GM18498 (cell line): ENCODE results near the gene TASP1.
"Not testable (repeated sequence)": the region's sequence is repeated elsewhere in the genome, so short reads cannot be mapped to it uniquely, and the experiment has no call there.

ENCODE experiments used
- ATAC-seq: cut with Tn5 transposase; IDR thresholded peaks from one replicate; pipeline ENCODE4 v1.9.1; 2021; ENCODE audit warnings: mild to moderate bottlenecking, moderate library complexity; ENCODE audit not compliant: unreplicated experiment

TASP1 gene

DNA sequence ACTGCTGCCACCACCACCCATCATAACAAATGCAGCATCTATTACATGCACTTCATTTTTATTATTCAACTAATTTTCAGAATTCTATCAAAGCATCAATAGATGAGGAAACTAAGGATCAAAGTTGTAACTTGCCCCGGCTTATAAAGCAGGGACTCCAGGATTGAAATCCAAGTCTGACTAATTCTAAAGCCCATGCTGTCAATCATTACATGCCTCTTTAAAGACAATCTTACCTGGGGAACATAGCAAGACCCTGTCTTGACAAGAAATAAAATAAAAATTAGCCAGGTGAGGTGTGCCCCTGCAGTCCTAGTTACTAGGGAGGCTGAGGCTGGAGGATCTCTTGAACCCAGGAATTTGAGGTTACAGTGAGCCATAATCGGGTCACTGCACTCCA, 235.3 kb downstream of the TASP1 start:
- no peak for ATAC-seq

DNA sequence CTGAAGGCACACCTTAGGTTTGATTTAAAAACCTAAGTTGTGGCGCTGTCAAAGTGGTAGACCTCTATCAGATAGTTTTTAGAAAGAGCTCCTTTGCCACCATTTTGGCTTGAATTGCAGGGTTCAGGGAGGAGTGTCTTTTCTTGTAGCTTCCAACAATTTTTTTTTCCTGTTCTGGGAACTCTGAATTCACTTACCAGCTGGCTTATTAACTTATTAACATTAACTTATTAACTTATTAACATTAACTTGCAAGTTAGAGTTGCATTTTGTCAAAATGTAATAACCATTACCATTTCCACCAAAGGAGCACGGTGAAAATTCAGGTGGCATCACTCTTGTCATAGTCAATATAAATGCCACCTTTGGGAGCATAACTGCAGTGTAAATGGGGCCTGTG, 235.7 kb downstream of the TASP1 start:
- ATAC-seq = no peak

DNA sequence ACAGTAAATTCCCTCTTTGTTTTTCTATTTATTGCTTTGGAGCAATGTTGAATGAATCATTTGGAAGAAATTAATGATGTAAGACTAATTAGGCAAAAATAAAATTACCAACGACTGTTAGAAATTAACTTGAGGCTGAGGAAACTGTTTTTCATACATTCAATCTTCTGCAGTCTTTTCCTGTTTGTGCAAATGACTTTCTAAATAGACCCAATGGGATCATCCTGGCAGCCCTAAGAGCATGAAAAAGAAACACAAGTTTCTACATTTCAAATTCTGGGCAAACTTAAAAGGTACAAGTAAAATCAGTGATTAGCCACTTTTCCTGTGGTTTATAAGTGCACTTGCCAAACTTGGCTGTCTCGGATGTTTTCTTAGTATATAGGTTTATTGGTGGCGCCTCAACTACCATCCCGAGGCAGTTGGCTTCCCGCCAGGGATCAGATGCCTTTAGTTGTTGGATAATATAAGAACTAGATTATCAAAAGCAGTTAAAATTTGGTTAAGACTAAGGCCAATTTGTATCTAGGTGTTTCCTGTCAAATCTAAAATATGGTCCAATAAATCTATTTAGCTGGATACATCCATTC, 236.5 kb downstream of the TASP1 start:
- no peak for ATAC-seq

DNA sequence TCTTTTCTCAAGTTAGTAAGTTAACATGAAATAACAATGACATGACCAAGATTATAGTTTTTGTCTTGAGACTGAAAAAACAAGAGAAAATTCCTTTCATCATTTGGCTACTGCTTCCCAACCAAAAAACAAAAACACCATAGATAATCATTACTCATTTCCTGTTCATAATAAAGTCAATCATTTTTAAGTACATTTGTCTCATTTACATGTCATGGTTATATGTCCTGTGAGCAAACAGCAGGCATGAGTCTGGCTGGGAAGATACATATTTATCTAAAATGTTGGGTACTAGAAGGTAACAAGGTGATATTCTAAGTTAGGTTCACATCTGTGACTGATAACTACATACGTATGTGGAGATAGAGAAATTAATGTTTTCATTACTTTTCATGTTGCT, 237.1 kb downstream of the TASP1 start:
- no peak for ATAC-seq

DNA sequence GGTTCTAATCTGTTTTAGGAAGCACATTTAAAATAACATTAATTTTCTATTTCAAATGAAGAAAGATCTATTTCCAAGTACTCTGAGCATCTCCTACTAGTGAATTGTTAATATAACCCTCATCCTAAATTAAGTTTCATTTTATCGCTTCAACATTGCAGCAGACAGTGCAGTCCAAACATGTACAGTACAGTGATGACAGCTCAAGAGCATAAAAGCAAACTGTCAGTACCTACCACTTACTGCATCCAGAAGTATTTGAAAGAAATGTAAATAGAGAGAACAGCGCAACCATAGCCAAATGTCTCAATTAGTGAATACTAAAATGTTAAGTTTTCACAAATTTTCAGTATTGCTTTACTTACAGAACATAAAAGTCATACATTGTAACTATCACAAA, 238.3 kb downstream of the TASP1 start:
- no peak for ATAC-seq

DNA sequence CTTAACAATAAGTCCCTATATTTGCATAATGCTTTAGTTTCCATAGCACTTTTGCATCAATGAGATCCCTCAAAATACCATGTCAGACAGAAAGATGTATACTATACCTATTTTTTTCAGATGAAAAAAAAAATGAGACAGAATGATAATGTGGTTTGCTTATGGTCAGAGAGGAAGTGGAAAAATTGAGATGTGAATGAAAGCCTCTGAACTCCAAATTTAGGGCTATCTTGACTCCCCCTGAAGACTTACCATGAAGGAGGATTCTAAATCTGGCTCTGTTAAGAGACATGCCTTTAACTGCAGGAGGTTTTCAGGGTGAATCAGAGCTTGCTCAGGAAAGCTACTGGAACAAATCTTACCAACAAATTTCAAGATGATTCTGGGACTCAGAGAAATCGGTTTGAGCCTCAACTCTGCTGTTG, 241.4 kb downstream of the TASP1 start:
- ATAC-seq = no peak

DNA sequence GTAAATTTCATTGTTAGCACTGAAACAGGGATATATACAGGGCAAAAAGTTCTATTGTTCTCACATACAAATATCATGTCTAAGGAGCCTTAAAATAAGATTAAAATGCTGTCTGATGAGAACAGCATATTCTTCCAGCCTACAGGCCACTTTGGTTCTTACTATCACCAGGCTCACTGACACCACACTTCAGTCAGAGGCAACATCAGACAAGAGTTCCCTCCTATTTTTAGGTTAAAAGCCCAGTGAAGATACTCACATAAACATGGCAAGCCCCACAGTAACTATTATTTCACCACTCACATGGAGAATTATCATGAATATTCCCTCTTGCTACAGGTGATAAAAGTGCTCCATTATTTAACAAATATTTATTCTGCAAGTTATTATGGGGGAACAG, 241.9 kb downstream of the TASP1 start:
- ATAC-seq = no peak

DNA sequence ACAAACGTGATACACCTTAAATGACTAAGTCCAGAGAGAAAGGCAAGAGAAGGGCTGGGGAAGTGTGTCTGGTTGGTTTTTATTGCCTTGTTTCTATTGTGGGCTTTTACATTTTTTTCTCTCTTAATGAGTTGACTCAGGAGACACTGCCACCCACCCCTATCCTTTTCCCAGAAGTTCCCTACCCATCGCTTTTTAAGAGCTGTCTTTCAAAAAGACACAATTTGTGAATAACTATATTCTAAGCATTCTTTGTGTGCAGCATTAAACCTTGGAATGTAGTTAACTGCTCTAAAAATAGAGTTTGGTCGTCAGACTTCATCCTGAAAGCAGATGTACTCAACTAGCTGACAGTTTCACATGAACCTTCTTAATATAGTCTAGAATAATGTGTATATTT, 242.7 kb downstream of the TASP1 start:
- no peak for ATAC-seq

DNA sequence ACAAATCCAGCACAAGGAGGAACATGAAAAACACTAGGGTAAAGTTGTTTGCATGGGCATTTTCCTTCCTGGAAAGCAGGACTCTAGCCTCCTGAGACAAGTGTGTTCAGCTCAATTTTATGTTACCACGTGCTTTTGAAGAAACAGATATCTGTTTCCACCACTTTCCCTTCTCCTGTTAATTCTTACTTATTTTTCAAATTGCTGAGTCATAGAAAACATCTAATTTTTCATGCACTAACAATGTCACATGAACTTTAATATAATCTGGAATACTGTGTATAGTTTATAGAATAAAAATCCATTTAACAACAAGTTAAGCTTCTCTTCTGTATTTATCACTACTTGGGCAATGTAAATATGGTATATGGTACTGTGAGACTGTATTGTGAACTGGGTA, 243.5 kb downstream of the TASP1 start:
- no peak for ATAC-seq

DNA sequence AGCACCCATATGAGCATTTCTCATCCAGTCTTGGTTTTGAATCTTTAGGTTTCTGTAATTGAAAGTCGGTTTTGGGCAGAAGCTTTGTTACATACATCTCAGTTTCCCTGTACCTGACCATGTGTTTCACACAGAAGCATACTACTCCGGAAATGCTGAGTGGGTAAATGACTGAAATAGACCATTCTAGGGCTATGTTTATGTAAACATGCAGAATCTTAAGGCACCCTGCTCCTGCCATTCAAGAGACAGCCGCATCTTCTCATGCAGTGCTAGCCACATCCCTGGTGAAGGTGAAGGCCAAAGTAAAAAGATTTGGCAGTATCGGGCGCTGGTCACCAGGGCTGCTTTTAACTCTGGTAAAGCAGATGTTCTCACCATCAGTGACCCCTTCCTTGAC, 246.3 kb downstream of the TASP1 start:
- no peak for ATAC-seq

DNA sequence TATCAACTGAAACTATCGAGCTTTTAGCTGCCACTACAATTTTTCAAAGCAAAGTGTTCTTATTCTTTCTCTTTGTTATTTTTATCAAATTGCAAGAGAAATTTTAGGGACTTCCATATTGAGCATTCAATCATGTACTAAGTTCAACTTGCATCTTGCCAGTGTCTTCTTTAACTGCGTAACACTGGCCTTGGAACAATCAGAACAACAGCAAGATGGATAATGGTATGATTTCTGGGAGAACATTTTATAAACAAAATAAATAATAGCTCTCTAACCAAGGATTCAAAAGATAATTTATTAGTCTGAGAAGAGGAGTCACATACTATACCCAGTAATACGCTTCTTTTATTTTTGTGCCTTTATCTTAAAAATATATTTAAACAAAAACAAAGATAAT, 249.6 kb downstream of the TASP1 start:
- no peak for ATAC-seq

DNA sequence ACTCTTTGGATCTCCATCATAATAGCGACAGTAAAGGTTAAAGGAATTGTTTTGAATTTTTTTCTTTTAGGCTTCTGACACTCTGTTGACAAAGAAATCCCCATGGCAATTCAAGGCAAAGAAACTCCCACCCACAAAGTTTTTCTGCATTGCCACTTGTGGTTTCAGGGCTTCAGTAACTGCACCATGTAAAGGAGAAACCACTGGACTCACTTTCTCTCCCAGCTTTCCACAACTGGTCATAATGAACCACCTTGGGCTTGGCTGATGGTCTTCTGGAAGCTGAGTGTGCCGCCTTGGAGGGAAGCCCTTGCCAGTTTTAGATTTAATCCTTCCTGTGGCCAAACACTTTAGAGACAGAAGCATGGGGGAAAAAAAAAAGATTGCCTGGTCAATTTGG, 254.6 kb downstream of the TASP1 start:
- ATAC-seq = no peak

DNA sequence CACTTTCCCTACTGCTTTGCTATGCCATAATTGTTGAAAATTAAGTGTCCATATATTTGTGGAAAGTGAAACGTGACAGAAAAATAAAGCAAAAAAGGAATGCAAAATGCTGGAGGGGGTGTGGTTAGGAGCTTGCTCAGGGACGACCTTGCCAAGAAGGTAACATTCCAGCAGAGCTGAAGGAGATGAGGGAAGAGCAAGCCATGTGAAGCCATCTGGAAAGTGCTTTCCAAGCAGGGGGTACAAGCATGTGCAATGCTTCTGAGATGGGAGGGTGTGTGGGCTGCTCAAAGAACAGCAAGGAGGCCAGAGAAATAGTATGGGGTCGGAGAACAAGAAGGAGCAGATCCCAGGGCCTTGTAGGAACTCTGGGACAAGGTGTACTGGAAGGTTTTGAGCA, 255.9 kb downstream of the TASP1 start:
- no peak for ATAC-seq

DNA sequence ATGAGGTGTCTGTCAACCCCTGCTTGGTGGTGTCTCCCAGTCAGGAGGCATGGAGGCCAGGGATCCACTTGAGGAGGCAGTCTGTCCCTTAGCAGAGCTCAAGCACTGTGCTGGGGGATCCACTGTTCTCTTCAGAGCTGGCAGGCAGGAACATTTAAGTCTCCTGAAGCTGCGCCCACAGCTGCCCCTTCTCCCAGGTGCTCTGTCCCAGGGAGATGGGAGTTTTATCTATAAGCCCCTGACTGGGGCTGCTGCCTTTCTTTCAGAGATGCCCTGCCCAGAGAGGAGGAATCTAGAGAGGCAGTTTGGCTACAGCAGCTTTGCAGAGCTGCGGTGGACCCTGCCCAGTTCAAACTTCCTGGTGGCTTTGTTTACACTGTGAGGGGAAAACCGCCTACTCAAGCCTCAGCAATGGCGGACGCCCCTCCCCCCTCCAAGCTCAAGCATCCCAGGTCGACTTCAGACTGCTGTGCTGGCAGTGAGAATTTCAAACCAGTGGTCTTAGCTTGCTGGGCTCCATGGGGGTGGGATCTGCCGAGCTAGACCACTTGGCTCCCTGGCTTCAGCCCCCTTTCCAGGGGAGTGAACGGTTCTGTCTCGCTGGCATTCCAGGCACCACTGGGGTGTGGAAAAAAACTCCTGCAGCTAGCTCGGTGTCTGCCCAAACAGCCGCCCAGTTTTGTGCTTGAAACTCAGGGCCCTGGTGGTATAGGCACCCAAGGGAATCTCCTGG, 258.1 kb downstream of the TASP1 start:
- ATAC-seq = not testable (repeated sequence)

DNA sequence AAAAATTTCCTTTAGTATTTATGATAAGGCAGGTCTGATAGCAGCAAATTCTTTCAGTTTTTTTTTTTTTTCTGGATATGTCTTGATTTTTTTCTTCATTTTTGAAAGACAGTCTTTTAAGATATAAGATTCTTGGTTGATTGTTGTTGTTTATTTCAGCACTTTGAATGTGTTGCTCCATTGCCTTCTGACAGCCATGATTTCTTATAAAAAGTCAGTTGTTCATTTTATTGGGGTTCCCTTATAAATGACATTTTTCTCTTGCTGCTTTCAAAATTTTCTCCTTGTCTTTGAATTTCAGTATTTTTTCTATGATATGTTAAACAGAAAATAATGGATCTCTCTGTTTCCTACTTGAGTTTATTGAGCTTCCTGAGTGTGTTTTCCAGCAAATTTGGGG, 265.3 kb downstream of the TASP1 start:
- ATAC-seq = no peak

DNA sequence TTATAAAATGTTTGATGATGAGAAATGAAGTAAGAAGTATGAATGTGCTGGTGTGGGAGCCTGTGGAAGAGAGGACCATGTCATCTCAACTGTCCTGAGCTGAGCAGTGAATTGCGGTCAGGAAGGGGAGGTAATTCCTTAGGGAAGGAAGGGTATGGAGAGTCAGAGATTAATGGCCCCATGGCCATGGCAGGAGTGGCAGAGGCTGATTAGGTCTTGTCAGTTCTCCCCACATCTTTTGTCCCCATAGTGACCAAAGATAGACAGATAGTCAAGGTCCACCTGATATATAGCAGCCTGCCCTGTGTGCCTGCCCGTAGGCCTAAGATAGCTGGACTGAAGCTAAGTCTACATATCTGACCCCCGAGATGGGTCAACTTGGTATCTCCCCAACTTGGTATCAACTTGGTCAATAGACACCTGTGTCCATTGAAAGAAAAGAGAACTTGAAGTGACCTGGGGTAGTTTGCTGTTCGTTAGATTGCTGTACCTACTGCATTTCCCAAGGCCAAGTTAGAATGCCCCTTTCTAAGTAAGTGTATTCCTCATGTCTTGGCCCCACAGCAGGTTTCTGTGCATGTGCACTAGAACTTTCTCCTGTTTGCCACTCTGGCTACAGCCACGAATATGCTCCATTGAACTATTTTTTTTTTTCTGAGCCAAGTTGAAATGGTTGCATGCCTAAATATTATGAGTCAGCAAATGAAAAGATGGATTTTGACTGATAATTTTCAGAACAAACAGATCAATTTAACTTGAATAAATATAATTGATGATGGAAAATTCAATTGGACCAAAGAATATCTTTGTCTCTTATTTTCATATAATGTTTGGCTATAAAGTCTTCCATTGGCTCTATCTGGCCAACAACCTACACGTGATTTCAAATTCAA, 274.2 kb downstream of the TASP1 start:
- no peak for ATAC-seq

DNA sequence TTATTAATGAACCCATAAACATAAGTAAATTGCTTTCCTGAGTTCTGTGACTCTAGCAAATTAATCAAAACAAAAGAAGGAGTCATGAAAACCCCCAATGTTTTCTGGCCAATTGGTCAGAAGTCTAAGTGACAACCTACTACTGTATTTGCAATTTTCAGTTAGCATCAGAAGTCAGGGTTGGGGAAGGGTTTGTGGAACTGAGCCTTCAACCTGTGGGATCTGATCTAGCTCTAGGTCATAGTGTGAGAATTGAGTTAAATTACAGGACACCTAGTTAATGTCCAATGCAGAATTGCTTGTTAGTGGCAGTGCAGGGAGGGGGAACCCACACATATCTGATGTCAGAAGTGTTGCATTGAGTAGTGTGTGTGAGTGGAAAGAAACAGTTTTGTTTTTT, 275.3 kb downstream of the TASP1 start:
- ATAC-seq = no peak

DNA sequence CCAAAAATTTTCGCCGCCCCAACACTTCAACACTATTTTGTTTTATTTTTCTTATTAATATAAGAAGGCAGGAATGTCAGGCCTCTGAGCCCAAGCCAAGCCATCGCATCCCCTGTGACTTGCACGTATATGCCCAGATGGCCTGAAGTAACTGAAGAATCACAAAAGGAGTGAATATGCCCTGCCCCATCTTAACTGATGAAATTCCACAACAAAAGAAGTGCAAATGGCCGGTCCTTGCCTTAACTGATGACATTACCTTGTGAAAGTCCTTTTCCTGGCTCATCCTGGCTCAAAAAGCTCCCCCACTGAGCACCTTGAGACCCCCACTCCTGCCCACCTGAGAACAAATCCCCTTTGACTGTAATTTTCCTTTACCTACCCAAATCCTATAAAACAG, 276.6 kb downstream of the TASP1 start:
- ATAC-seq = not testable (repeated sequence)

DNA sequence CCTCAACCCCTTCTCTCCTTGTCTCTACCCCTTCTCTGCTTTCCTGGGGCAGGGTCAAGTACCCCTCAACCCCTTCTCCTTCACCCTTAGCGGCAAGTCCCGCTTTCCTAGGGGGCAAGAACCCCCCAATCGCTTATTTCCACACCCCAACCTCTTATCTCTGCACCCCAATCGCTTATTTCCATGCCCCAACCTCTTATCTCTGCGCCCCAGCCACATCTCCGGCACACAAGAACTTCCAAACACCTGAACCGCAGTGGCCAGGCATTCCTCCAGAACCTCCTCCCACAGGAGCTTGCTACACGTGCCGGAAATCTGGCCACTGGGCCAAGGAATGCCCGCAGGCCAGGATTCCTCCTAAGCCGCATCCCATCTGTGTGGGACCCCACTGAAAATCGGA, 279.8 kb downstream of the TASP1 start:
- ATAC-seq = not testable (repeated sequence)

DNA sequence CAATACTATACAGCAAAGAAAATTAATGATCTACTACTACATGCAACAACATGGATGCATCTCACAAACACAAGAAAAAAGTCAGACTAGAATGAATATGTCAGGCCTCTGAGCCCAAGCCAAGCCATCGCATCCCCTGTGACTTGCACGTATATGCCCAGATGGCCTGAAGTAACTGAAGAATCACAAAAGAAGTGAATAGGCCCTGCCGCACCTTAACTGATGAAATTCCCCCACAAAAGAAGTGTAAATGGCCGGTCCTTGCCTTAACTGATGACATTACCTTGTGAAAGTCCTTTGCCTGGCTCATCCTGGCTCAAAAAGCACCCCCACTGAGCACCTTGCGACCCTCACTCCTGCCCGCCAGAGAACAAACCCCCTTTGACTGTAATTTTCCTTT, 280.9 kb downstream of the TASP1 start:
- ATAC-seq = not testable (repeated sequence)

DNA sequence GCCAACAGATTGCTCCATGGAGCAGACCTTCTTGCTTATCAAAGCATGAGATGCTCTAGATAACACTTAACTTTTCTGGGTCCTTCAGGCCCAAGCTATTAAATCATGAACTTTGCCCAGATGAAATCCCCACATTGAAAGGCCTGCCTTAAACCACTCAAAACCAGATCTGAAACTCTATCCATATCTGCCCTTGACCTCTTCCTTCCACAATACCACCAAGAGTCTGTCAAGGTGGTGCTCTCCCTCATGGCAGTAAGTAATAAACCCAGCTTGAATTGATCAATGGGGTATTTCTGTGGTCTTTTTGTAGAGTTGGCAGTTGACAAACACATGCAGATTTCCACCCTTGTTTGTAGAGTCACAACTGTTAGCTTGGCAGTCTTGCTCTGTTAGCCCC, 282.1 kb downstream of the TASP1 start:
- ATAC-seq = no peak

DNA sequence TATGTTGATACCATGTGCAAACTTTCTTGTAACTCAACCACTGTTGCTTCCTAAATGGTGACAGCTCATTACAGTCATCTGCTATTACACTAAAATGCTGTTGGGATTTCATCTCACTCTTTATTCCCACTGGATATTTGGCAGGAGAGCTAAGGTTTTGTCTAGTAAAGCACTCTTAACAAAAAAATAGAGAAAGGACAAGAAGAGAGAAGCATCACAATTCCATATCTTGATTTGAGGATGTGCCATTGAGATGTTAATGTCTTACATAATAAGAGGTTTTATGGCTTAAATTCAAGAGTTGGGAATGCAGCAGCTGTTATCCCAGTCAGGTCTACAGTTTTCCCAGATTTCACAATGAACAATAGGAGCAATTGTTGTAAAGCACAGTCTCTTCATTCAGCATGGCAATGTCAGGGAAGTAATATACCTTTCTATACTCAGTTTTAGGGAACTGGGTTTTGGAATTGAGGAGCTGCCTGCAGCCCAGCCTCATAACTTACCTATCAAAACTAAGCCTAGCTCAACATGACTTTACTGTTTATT, 282.7 kb downstream of the TASP1 start:
- ATAC-seq = no peak
